Activated T-helper 1 cell treated with Interleukin-2 at 50 U/mL for 16 hours (primary cell): ENCODE data around the gene TAF11L2.
"Not testable (repeated sequence)": the region's sequence is repeated elsewhere in the genome, so short reads cannot be mapped to it uniquely, and the experiment has no call there.

Source experiments
- DNase-seq: peaks from one replicate; pipeline ENCODE4 v3.0.0-alpha.2; 2020; ENCODE audit warnings: low read depth

Gene TAF11L2

GRCh38 chr5:17497931-17498330 is at the start of gene TAF11L2:
TSS of gene TAF11L2 (plus strand) at chr5:17498231.
- DNase-seq, result not testable (repeated sequence)

GRCh38 chr5:17448877-17449276 is 49.2 kb upstream of the TAF11L2 start:
- DNase-seq, result no peak

- no peak for DNase-seq
Observed at GRCh38 chr5:17452936-17453335, 45.1 kb upstream of the TAF11L2 start.

DNA sequence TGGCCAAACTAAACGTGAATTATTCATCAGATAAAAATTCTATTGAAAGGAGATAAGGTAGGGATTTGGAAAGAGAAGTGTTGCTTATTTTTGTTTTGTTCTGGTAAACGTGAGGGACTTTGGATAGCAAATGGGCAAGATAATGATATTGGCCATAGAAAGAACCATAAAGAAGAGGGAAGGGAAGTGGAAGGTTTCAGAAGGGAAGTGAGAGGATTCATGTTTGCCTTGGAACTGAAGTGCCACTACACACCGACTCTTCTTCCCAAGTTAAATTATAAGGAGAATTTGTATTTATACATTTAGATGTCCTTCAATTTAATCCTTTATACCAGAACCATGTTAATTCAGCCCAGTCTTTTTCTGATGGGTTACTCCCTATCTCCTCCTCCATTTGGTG is 42.1 kb upstream of the TAF11L2 start:
- DNase-seq, result no peak

DNA sequence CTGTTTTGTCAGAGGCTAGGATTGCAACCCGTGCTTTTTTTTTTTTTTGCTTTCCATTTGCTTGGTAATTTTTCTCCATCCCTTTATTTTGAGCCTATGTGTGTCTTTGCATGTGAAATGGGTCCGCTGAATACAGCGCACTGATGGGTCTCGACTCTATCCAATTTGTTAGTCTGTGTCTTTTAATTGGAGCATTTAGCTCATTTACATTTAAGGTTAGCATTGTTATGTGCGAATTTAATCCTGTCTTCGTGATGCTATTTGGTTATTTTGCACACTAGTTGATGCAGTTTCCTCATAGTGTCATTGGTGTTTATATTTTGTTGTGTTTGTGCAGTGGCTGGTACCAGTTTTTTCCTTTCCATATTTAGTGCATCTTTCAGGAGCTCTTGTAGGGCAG is 36.2 kb upstream of the TAF11L2 start:
- no peak for DNase-seq

DNA sequence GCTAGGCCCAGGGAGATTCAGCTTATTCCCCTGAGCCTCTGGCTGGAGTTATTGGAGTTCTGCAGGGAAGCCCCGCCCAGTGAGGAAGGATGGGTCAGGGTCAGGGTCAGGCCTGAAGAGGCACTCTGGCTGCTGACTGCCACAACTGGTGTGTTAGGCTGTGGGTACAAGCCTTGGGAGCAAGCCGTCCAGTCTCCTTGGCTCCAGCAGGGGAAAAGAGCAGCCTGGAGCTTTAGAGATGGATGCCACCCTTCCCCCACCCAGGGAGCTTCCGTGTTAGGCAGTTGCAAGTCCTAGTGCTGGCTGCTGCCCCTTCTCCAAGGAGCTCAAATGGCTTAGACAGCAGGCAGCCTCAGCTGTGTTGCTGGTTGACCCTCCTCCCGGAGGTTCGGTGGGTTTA is 34.4 kb upstream of the TAF11L2 start:
- no peak for DNase-seq

DNA sequence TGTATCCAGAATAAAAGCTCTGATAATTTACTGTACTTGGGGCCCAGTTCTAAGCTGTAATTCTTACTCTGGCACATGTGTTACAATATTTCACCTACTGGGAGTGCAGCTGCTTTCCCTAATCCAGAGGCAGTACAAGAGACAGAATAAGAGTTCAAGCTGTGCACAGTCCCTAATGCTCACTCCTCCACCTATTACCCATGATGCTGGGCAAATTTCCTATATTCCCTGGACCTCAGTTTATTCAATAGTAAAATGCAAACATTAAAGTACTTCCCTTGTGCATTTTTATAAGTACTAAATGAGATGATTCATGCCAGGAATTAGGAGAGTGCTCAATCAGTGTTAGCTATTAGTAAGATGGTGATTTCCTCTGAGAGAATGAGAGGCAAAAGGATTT is 28.0 kb upstream of the TAF11L2 start:
- no peak for DNase-seq

DNA sequence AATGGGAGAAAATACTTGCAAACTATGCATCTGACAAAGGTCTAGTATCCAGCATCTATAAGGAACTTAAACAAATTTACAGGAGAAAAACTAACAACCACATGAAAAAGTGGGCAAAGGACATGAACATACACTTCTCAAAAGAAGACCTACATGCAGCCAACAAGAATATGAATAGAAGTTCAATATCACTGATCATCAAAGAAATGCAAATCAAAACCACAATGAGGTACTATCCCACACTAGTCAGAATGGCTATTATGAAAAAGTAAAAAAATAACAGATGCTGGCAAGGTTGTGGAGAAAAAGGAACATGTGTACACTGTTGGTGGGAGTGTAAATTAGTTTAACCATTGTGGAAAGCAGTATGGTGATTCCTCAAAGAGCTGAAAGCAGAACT is 23.0 kb upstream of the TAF11L2 start:
- not testable (repeated sequence) for DNase-seq

DNA sequence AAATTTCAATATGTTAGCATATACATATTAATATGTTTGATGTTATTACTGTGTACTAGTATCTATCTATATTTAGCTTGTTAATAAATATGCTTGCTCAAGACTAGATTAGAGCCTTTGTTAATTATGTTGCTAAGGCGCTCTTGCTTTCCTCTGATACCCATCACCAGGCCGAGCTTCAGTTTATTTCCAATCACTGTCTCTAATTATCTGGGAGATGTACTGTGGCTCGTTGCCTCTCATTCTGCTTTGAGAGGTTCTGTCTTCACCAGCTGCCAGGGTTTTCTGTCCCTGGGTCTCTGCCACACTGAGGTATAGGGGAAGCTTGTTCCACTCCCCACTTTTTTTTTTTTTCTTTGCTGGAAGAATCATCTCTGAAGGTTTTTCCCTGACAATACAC is 21.0 kb upstream of the TAF11L2 start:
- DNase-seq, result no peak

- no peak for DNase-seq
Observed at GRCh38 chr5:17477573-17478265, 20.3 kb upstream of the TAF11L2 start.

GRCh38 chr5:17481378-17481777 is 16.7 kb upstream of the TAF11L2 start:
- no peak for DNase-seq

- no peak for DNase-seq
Observed at GRCh38 chr5:17482790-17483189, 15.2 kb upstream of the TAF11L2 start.

DNA sequence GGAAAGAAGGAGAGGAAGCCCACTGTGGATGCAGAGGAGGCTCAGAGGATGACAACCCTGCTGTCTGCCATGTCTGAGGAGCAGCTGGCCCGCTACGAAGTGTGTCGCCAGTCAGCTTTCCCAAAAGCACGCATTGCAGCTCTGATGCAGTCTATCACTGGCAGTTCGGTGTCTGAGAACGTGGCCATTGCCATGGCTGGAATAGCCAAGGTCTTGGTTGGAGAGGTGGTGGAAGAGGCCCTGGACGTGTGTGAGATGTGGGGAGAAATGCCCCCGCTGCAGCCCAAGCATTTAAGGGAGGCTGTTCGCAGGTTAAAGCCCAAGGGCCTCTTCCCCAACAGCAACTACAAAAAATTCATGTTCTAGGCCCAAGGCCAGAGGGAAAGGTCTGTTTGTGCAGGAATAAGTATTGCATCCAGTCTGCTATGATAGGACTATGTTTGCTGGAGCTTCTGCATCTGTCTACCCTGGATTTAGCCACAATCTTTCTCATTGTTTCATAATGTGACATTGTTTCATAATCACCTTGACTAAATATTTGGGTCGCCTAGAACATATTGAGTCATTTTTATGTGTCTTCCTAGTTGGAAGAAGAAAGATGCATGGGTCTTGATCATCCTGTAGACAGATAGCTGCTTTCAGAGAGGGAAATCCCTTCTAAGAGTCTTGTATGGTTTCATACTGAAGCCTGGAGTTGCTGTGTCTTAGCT is 11.4 kb upstream of the TAF11L2 start:
- DNase-seq, result not testable (repeated sequence)

DNA sequence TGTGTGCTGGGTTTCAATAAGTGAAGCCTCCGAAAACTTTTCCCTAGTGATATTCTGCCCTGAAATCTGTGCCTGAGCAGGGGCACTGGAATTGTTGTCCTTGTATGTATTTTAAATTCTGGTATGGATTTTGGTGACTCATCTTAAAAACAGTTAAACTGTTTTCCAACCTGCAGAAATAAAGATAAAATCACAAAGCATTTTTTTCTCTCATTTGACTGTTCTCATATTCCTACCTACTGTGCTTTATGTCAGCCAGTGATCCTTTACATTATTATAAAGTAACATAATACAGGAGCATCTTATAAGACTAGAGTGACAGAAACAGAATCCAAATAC is 10.9 kb upstream of the TAF11L2 start:
- no peak for DNase-seq

- not testable (repeated sequence) for DNase-seq
Observed at GRCh38 chr5:17491257-17491656, 6.8 kb upstream of the TAF11L2 start.

GRCh38 chr5:17492770-17493169 is 5.3 kb upstream of the TAF11L2 start:
- no peak for DNase-seq

GRCh38 chr5:17497446-17497845 is 585 bp upstream of the TAF11L2 start:
- no peak for DNase-seq

DNA sequence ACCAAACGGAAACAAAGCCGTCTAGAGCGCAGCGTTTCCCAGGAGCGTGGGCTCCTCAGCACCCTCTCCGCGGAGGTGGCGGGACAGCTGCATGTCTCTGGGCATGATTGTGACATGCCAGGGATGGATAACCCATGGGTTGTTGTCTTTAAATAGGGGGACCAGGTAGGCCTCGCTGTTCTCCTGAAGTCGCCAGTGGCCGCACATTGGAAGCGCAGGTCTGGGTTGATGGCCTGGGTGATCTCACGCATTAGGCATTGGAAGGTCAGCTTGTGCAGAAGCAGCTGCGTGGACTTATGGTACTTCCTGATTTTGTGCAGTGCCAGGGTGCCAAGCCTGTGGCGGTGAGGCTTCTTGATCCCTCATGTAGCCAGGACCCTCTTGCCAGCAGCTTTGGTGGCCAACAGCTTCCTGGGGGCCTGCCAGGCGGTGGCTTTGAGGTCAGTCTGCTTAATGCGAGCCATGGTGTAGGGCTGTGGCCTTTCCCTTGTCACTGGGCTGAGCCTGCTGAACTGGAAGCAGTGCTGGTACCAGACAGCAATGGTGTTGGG is 13.8 kb downstream of the TAF11L2 start:
- DNase-seq, result no peak

- peak; percentile 4 for DNase-seq
Observed at GRCh38 chr5:17517526-17517925, 19.5 kb downstream of the TAF11L2 start.

DNA sequence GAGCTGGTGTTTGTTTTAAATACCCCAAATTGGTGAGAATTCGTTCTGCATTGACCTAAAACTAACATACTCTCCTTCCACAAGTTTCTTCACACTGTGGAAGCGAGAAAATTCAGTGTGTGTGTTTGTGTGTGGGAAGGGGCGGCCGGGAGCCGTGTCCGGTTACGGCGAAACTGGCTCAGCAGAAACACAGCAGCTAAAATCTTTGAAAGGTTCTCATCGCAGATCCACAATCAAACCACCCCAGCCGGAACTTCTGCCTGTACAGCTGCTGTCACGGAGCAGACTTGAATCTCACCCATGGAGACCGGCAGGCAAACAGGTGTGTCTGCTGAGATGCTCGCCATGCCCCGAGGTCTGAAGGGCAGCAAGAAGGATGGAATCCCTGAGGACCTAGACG is 20.0 kb downstream of the TAF11L2 start, which contains the start of gene TAF11L3:
Gene TAF11L3 (plus strand): TSS at position 301 of the 400 bp plus-strand sequence.
- not testable (repeated sequence) for DNase-seq

- DNase-seq, result not testable (repeated sequence)
Observed at GRCh38 chr5:17519508-17519907, 21.5 kb downstream of the TAF11L2 start.

- DNase-seq, result not testable (repeated sequence)
Observed at GRCh38 chr5:17521501-17521900, 23.5 kb downstream of the TAF11L2 start, which contains the start of gene TAF11L4. TSS of gene TAF11L4 (plus strand) at chr5:17521801.

DNA sequence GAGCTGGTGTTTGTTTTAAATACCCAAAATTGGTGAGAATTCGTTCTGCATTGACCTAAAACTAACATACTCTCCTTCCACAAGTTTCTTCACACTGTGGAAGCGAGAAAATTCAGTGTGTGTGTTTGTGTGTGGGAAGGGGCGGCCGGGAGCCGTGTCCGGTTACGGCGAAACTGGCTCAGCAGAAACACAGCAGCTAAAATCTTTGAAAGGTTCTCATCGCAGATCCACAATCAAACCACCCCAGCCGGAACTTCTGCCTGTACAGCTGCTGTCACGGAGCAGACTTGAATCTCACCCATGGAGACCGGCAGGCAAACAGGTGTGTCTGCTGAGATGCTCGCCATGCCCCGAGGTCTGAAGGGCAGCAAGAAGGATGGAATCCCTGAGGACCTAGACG is 26.9 kb downstream of the TAF11L2 start, which contains the start of gene TAF11L5:
Gene TAF11L5 (plus strand): TSS at position 301 of the 400 bp plus-strand sequence.
- DNase-seq, result not testable (repeated sequence)
